Stimulated activated CD8-positive, alpha-beta memory T cell treated with anti-CD3 and anti-CD28 coated beads, Interleukin-7, amount 100 ng/mL, for 24 hours (primary cell): Measurements from ENCODE around the gene OAF.

ENCODE experiments used
- DNase-seq: peaks from one replicate; pipeline ENCODE4 v3.0.0-alpha.2; 2020; ENCODE audit warnings: low read depth

The OAF gene

GRCh38 chr11:120183701-120184141 is 27.1 kb upstream of the OAF start:
- DNase-seq: no peak

- DNase-seq: no peak
These were observed 26.4 kb upstream of the OAF start for GRCh38 chr11:120184371-120184945.

GRCh38 chr11:120184946-120185705 is 25.7 kb upstream of the OAF start:
- DNase-seq: no peak

GRCh38 chr11:120185706-120186455 is 25.0 kb upstream of the OAF start:
- DNase-seq: no peak

GRCh38 chr11:120186456-120186773 is 24.4 kb upstream of the OAF start:
- DNase-seq: no peak

- no peak for DNase-seq
These were observed 23.8 kb upstream of the OAF start for GRCh38 chr11:120186774-120187591.

GRCh38 chr11:120188371-120188770 is 22.5 kb upstream of the OAF start:
- no peak for DNase-seq

GRCh38 chr11:120188811-120189455 is 21.9 kb upstream of the OAF start:
- no peak for DNase-seq

- DNase-seq: no peak
These were observed 19.8 kb upstream of the OAF start for GRCh38 chr11:120191058-120191457.

GRCh38 chr11:120192831-120193625 is 17.8 kb upstream of the OAF start:
- DNase-seq: no peak

GRCh38 chr11:120194166-120194565 is 16.7 kb upstream of the OAF start:
- DNase-seq: no peak

- no peak for DNase-seq
These were observed 15.1 kb upstream of the OAF start for GRCh38 chr11:120195601-120196320.

GRCh38 chr11:120196826-120197225 is 14.0 kb upstream of the OAF start:
- DNase-seq: no peak

- DNase-seq: no peak
These were observed 13.5 kb upstream of the OAF start for GRCh38 chr11:120197251-120197891.

- no peak for DNase-seq
These were observed 12.9 kb upstream of the OAF start for GRCh38 chr11:120197977-120198376.

GRCh38 chr11:120198403-120198786 is 12.4 kb upstream of the OAF start:
- DNase-seq: no peak

- DNase-seq: no peak
These were observed 11.9 kb upstream of the OAF start for GRCh38 chr11:120198787-120199469.

- DNase-seq: no peak
These were observed 11.2 kb upstream of the OAF start for GRCh38 chr11:120199613-120200012.

- no peak for DNase-seq
These were observed 10.2 kb upstream of the OAF start for GRCh38 chr11:120200677-120201076.
